ENCODE data around the gene PLCB4. TPM values are rescaled to one million over a fixed set of nuclear protein-coding genes. Genes with fewer than 3 reads are reported as not detected.

Gene PLCB4
- total and polyA plus RNA-seq, 7 experiments from 2014 or later = 0.05 to 0.09 TPM; not detected in 5

GRCh38 chr20:9163995-9164394 lies 95.1 kb downstream of the PLCB4 start:
- Histone ChIP-seq H3K36me3 (ENCODE audit: control insufficient read depth in 2 of 3, insufficient read depth in 3 of 3, low read length in 3 of 3) (no peaks in the 10 kb centered on the region), H3K27ac (ENCODE audit: low read depth, low read length) (no peak overlapping the region), H3K4me1 (ENCODE audit: control insufficient read depth in 2 of 2, insufficient read depth in 2 of 2, low read length in 2 of 2) (no peaks in the 10 kb centered on the region), H3K9me3 (ENCODE audit: control insufficient read depth in 2 of 3, low read length in 3 of 3) (no peaks in the 10 kb centered on the region), H3K4me3 (ENCODE audit: low read length) (no peak overlapping the region), H3K27me3 (ENCODE audit: control insufficient read depth in 2 of 2, insufficient read depth in 2 of 2, low read length in 2 of 2) (no peaks in the 10 kb centered on the region)
- Mint-ChIP-seq H3K27me3 (no peaks in the 10 kb centered on the region), H3K36me3 (no peaks in the 10 kb centered on the region), H3K27ac (no peak overlapping the region), H3K4me3 (no peak overlapping the region), H3K4me1 (no peaks in the 10 kb centered on the region), H3K9me3 (peaks cover 0 to 6% (median 0%) of the 10 kb centered on the region in 11 donors)
- ATAC-seq (no peak), DNase-seq (no peak)
- POLR2A ChIA-PET = no interaction called here
- CTCF ChIA-PET = no interaction called here
- intact Hi-C loops (cut with micrococcal nuclease) = no loop called here

- Histone ChIP-seq H3K4me3 (ENCODE audit: low read length) (no peak overlapping the region), H3K9me3 (ENCODE audit: control insufficient read depth in 2 of 3, low read length in 3 of 3) (no peaks in the 10 kb centered on the region), H3K4me1 (ENCODE audit: control insufficient read depth in 2 of 2, insufficient read depth in 2 of 2, low read length in 2 of 2) (no peaks in the 10 kb centered on the region), H3K36me3 (ENCODE audit: control insufficient read depth in 2 of 3, insufficient read depth in 3 of 3, low read length in 3 of 3) (no peaks in the 10 kb centered on the region), H3K27ac (ENCODE audit: low read depth, low read length) (no peak overlapping the region), H3K27me3 (ENCODE audit: control insufficient read depth in 2 of 2, insufficient read depth in 2 of 2, low read length in 2 of 2) (no peaks in the 10 kb centered on the region)
- no peaks in the 10 kb centered on the region for H3K4me1 Mint-ChIP-seq
- H3K36me3 Mint-ChIP-seq = no peaks in the 10 kb centered on the region
- no peak overlapping the region for H3K4me3 Mint-ChIP-seq
- H3K27me3 Mint-ChIP-seq = no peaks in the 10 kb centered on the region
- ChIA-PET POLR2A (no interaction called here), CTCF (no interaction called here)
- intact Hi-C loops (cut with micrococcal nuclease) = no loop called here
- ATAC-seq (no peak), DNase-seq (no peak)
- peaks cover 0 to 6% (median 0%) of the 10 kb centered on the region in 11 donors for H3K9me3 Mint-ChIP-seq
- H3K27ac Mint-ChIP-seq = no peak overlapping the region
Measured at GRCh38 chr20:9165261-9165660, 96.4 kb downstream of the PLCB4 start.

- H3K4me3 ChIP-seq (ENCODE audit: low read length) = no peak overlapping the region
- ChIA-PET CTCF (no interaction called here), POLR2A (no interaction called here)
- no peaks in the 10 kb centered on the region for H3K36me3 ChIP-seq (ENCODE audit: control insufficient read depth in 2 of 3, insufficient read depth in 3 of 3, low read length in 3 of 3)
- no peak for ATAC-seq
- no peaks in the 10 kb centered on the region for H3K27me3 ChIP-seq (ENCODE audit: control insufficient read depth in 2 of 2, insufficient read depth in 2 of 2, low read length in 2 of 2)
- no peaks in the 10 kb centered on the region for H3K9me3 ChIP-seq (ENCODE audit: control insufficient read depth in 2 of 3, low read length in 3 of 3)
- no peak for DNase-seq
- H3K4me1 Mint-ChIP-seq = no peaks in the 10 kb centered on the region
- peaks cover 0 to 6% (median 0%) of the 10 kb centered on the region in 11 donors for H3K9me3 Mint-ChIP-seq
- H3K4me3 Mint-ChIP-seq = no peak overlapping the region
- intact Hi-C loops (cut with micrococcal nuclease) = no loop called here
- H3K27me3 Mint-ChIP-seq = no peaks in the 10 kb centered on the region
- no peak overlapping the region for H3K27ac Mint-ChIP-seq
- H3K4me1 ChIP-seq (ENCODE audit: control insufficient read depth in 2 of 2, insufficient read depth in 2 of 2, low read length in 2 of 2) = no peaks in the 10 kb centered on the region
- H3K27ac ChIP-seq (ENCODE audit: low read depth, low read length) = no peak overlapping the region
- H3K36me3 Mint-ChIP-seq = no peaks in the 10 kb centered on the region
Measured at GRCh38 chr20:9166153-9166780, 97.4 kb downstream of the PLCB4 start.

GRCh38 chr20:9169409-9169808 lies 100.5 kb downstream of the PLCB4 start:
- Mint-ChIP-seq H3K27me3 (no peaks in the 10 kb centered on the region), H3K4me3 (no peak overlapping the region), H3K36me3 (no peaks in the 10 kb centered on the region), H3K9me3 (peaks cover 0 to 6% (median 0%) of the 10 kb centered on the region in 11 donors), H3K27ac (no peak overlapping the region), H3K4me1 (peaks cover 0 to 1% (median 0%) of the 10 kb centered on the region in 7 donors)
- no peaks in the 10 kb centered on the region for H3K27me3 ChIP-seq (ENCODE audit: control insufficient read depth in 2 of 2, insufficient read depth in 2 of 2, low read length in 2 of 2)
- no peak for DNase-seq
- no peak overlapping the region for H3K4me3 ChIP-seq (ENCODE audit: low read length)
- H3K36me3 ChIP-seq (ENCODE audit: control insufficient read depth in 2 of 3, insufficient read depth in 3 of 3, low read length in 3 of 3) = no peaks in the 10 kb centered on the region
- no peak for ATAC-seq
- ChIA-PET CTCF (no interaction called here), POLR2A (no interaction called here)
- H3K27ac ChIP-seq (ENCODE audit: low read depth, low read length) = no peak overlapping the region
- H3K4me1 ChIP-seq (ENCODE audit: control insufficient read depth in 2 of 2, insufficient read depth in 2 of 2, low read length in 2 of 2) = no peaks in the 10 kb centered on the region
- H3K9me3 ChIP-seq (ENCODE audit: control insufficient read depth in 2 of 3, low read length in 3 of 3) = no peaks in the 10 kb centered on the region
- intact Hi-C loops (cut with micrococcal nuclease) = no loop called here

GRCh38 chr20:9172851-9173250 lies 104.0 kb downstream of the PLCB4 start:
- H3K4me3 ChIP-seq (ENCODE audit: low read length) = no peak overlapping the region
- Mint-ChIP-seq H3K4me1 (peaks cover 0 to 1% (median 0%) of the 10 kb centered on the region in 7 donors), H3K9me3 (peaks cover 0 to 6% (median 0%) of the 10 kb centered on the region in 11 donors), H3K27me3 (peaks cover 0 to 4% (median 0%) of the 10 kb centered on the region in 5 donors), H3K27ac (no peak overlapping the region), H3K4me3 (no peak overlapping the region), H3K36me3 (no peaks in the 10 kb centered on the region)
- ATAC-seq (no peak), DNase-seq (no peak)
- intact Hi-C loops (cut with micrococcal nuclease) = no loop called here
- no peak overlapping the region for H3K27ac ChIP-seq (ENCODE audit: low read depth, low read length)
- no peaks in the 10 kb centered on the region for H3K9me3 ChIP-seq (ENCODE audit: control insufficient read depth in 2 of 3, low read length in 3 of 3)
- CTCF ChIA-PET = no interaction called here
- no peaks in the 10 kb centered on the region for H3K36me3 ChIP-seq (ENCODE audit: control insufficient read depth in 2 of 3, insufficient read depth in 3 of 3, low read length in 3 of 3)
- H3K27me3 ChIP-seq (ENCODE audit: control insufficient read depth in 2 of 2, insufficient read depth in 2 of 2, low read length in 2 of 2) = no peaks in the 10 kb centered on the region
- POLR2A ChIA-PET = no interaction called here
- no peaks in the 10 kb centered on the region for H3K4me1 ChIP-seq (ENCODE audit: control insufficient read depth in 2 of 2, insufficient read depth in 2 of 2, low read length in 2 of 2)

GRCh38 chr20:9177278-9177677 lies 108.4 kb downstream of the PLCB4 start:
- Mint-ChIP-seq H3K4me1 (peaks cover 0 to 1% (median 0%) of the 10 kb centered on the region in 7 donors), H3K36me3 (no peaks in the 10 kb centered on the region), H3K27me3 (peaks cover 0 to 4% (median 0%) of the 10 kb centered on the region in 5 donors), H3K9me3 (peaks cover 0 to 6% (median 0%) of the 10 kb centered on the region in 11 donors), H3K4me3 (no peak overlapping the region), H3K27ac (no peak overlapping the region)
- CTCF ChIA-PET = no interaction called here
- ATAC-seq (no peak), DNase-seq (no peak)
- Histone ChIP-seq H3K4me3 (ENCODE audit: low read length) (no peak overlapping the region), H3K36me3 (ENCODE audit: control insufficient read depth in 2 of 3, insufficient read depth in 3 of 3, low read length in 3 of 3) (no peaks in the 10 kb centered on the region), H3K9me3 (ENCODE audit: control insufficient read depth in 2 of 3, low read length in 3 of 3) (no peaks in the 10 kb centered on the region), H3K27me3 (ENCODE audit: control insufficient read depth in 2 of 2, insufficient read depth in 2 of 2, low read length in 2 of 2) (no peaks in the 10 kb centered on the region), H3K4me1 (ENCODE audit: control insufficient read depth in 2 of 2, insufficient read depth in 2 of 2, low read length in 2 of 2) (no peaks in the 10 kb centered on the region), H3K27ac (ENCODE audit: low read depth, low read length) (no peak overlapping the region)
- POLR2A ChIA-PET = no interaction called here
- intact Hi-C loops (cut with micrococcal nuclease) = no loop called here

GRCh38 chr20:9179193-9179802 lies 110.4 kb downstream of the PLCB4 start:
- Histone ChIP-seq H3K4me3 (ENCODE audit: low read length) (no peak overlapping the region), H3K9me3 (ENCODE audit: control insufficient read depth in 2 of 3, low read length in 3 of 3) (no peaks in the 10 kb centered on the region), H3K27me3 (ENCODE audit: control insufficient read depth in 2 of 2, insufficient read depth in 2 of 2, low read length in 2 of 2) (no peaks in the 10 kb centered on the region), H3K36me3 (ENCODE audit: control insufficient read depth in 2 of 3, insufficient read depth in 3 of 3, low read length in 3 of 3) (no peaks in the 10 kb centered on the region), H3K27ac (ENCODE audit: low read depth, low read length) (no peak overlapping the region), H3K4me1 (ENCODE audit: control insufficient read depth in 2 of 2, insufficient read depth in 2 of 2, low read length in 2 of 2) (no peaks in the 10 kb centered on the region)
- Mint-ChIP-seq H3K4me3 (no peak overlapping the region), H3K27me3 (peaks cover 0 to 4% (median 0%) of the 10 kb centered on the region in 5 donors), H3K4me1 (no peaks in the 10 kb centered on the region), H3K9me3 (peaks cover 0 to 6% (median 0%) of the 10 kb centered on the region in 11 donors), H3K36me3 (no peaks in the 10 kb centered on the region), H3K27ac (no peak overlapping the region)
- ChIA-PET POLR2A (no interaction called here), CTCF (no interaction called here)
- intact Hi-C loops (cut with micrococcal nuclease) = no loop called here
- no peak for DNase-seq
- no peak for ATAC-seq

All from naive thymus-derived CD4-positive, alpha-beta T cell (primary cell).